T-helper 1 cell treated with Interleukin-12 subunit alpha and Interleukin-12 subunit beta and Interleukin-4 antibody, amounts not matched to agents 30 μg/mL and 1 μg/mL, for 36 hours (primary cell): ENCODE measurements around the gene MYL12A.

ENCODE experiments used
- H3K27ac Mint-ChIP-seq: one replicate; pipeline ENCODE4 v1.8.0; 2021; ENCODE audit warnings: mild to moderate bottlenecking, mixed read lengths
- H3K27me3 Mint-ChIP-seq: one replicate; pipeline ENCODE4 v1.8.0; 2021; ENCODE audit warnings: low read depth, mixed read lengths
- H3K36me3 Mint-ChIP-seq: one replicate; pipeline ENCODE4 v1.8.0; 2021; ENCODE audit warnings: low read depth, mixed read lengths
- H3K4me1 Mint-ChIP-seq: one replicate; pipeline ENCODE4 v1.8.0; 2021; ENCODE audit warnings: low read depth, mixed read lengths
- H3K4me3 Mint-ChIP-seq: one replicate; pipeline ENCODE4 v1.8.0; 2021; ENCODE audit warnings: mild to moderate bottlenecking, moderate library complexity, mixed read lengths
- H3K9me3 Mint-ChIP-seq: one replicate; pipeline ENCODE4 v1.8.0; 2021; ENCODE audit warnings: mixed read lengths

MYL12A gene

GRCh38 chr18:3256693-3257626, 9.4 kb downstream of the MYL12A start:
- Mint-ChIP-seq H3K9me3 (no peaks in the 10 kb centered on the region), H3K27ac (no peak overlapping the region), H3K27me3 (no peaks in the 10 kb centered on the region), H3K36me3 (peaks cover 64% of the 10 kb centered on the region), H3K4me3 (no peak overlapping the region), H3K4me1 (peaks cover 76% of the 10 kb centered on the region)

- no peaks in the 10 kb centered on the region for H3K9me3 Mint-ChIP-seq
- H3K27ac Mint-ChIP-seq, result peak overlapping the region; percentile 81
- H3K27me3 Mint-ChIP-seq, result no peaks in the 10 kb centered on the region
- peaks cover 63% of the 10 kb centered on the region for H3K36me3 Mint-ChIP-seq
- H3K4me1 Mint-ChIP-seq, result peaks cover 74% of the 10 kb centered on the region
- peak overlapping the region; percentile 23 for H3K4me3 Mint-ChIP-seq
Measured at GRCh38 chr18:3257627-3258120, 10.1 kb downstream of the MYL12A start.

- Mint-ChIP-seq H3K9me3 (no peaks in the 10 kb centered on the region), H3K27ac (peak overlapping the region; percentile 99), H3K27me3 (no peaks in the 10 kb centered on the region), H3K36me3 (peaks cover 37% of the 10 kb centered on the region), H3K4me1 (peaks cover 75% of the 10 kb centered on the region), H3K4me3 (peak overlapping the region; percentile 96)
Measured at GRCh38 chr18:3260995-3261372, 13.4 kb downstream of the MYL12A start.

GRCh38 chr18:3261373-3262233, 14.0 kb downstream of the MYL12A start, which contains the start of gene MYL12B:
TSS of gene MYL12B (plus strand) at chr18:3262133. CDS start at chr18:3272899, 10,766 bp downstream.
- peak within 1 kb of the TSS; percentile 96 for H3K4me3 Mint-ChIP-seq
- peaks cover 74% of the 10 kb centered on the region for H3K4me1 Mint-ChIP-seq
- no peaks in the 10 kb centered on the region for H3K27me3 Mint-ChIP-seq
- no peaks in the 10 kb centered on the region for H3K9me3 Mint-ChIP-seq
- peak within 1 kb of the TSS; percentile 99 for H3K27ac Mint-ChIP-seq
- H3K36me3 Mint-ChIP-seq, result peaks cover 36% of the 10 kb centered on the region

- Mint-ChIP-seq H3K27ac (peak overlapping the region; percentile 70), H3K9me3 (no peaks in the 10 kb centered on the region), H3K4me3 (peak overlapping the region; percentile 89), H3K27me3 (no peaks in the 10 kb centered on the region), H3K4me1 (peaks cover 73% of the 10 kb centered on the region), H3K36me3 (peaks cover 27% of the 10 kb centered on the region)
Measured at GRCh38 chr18:3262234-3263131, 14.9 kb downstream of the MYL12A start.

GRCh38 chr18:3263132-3263700, 15.6 kb downstream of the MYL12A start:
- Mint-ChIP-seq H3K4me1 (peaks cover 69% of the 10 kb centered on the region), H3K4me3 (peak overlapping the region; percentile 89), H3K27me3 (no peaks in the 10 kb centered on the region), H3K36me3 (peaks cover 24% of the 10 kb centered on the region), H3K27ac (peak overlapping the region; percentile 70), H3K9me3 (no peaks in the 10 kb centered on the region)

GRCh38 chr18:3264362-3264761, 16.8 kb downstream of the MYL12A start:
- H3K4me1 Mint-ChIP-seq, result peaks cover 70% of the 10 kb centered on the region
- peak overlapping the region; percentile 3 for H3K4me3 Mint-ChIP-seq
- H3K27me3 Mint-ChIP-seq, result no peaks in the 10 kb centered on the region
- H3K9me3 Mint-ChIP-seq, result no peaks in the 10 kb centered on the region
- peaks cover 25% of the 10 kb centered on the region for H3K36me3 Mint-ChIP-seq
- no peak overlapping the region for H3K27ac Mint-ChIP-seq

- Mint-ChIP-seq H3K27me3 (no peaks in the 10 kb centered on the region), H3K36me3 (peaks cover 22% of the 10 kb centered on the region), H3K9me3 (no peaks in the 10 kb centered on the region), H3K4me1 (peaks cover 71% of the 10 kb centered on the region), H3K27ac (no peak overlapping the region), H3K4me3 (no peak overlapping the region)
Measured at GRCh38 chr18:3265564-3266033, 18.0 kb downstream of the MYL12A start.

- peaks cover 18% of the 10 kb centered on the region for H3K36me3 Mint-ChIP-seq
- H3K27me3 Mint-ChIP-seq, result no peaks in the 10 kb centered on the region
- peaks cover 69% of the 10 kb centered on the region for H3K4me1 Mint-ChIP-seq
- H3K4me3 Mint-ChIP-seq, result no peak overlapping the region
- H3K9me3 Mint-ChIP-seq, result no peaks in the 10 kb centered on the region
- H3K27ac Mint-ChIP-seq, result no peak overlapping the region
Measured at GRCh38 chr18:3266062-3266608, 18.5 kb downstream of the MYL12A start.

- H3K4me3 Mint-ChIP-seq, result no peak overlapping the region
- H3K9me3 Mint-ChIP-seq, result no peaks in the 10 kb centered on the region
- peaks cover 17% of the 10 kb centered on the region for H3K36me3 Mint-ChIP-seq
- H3K4me1 Mint-ChIP-seq, result peaks cover 70% of the 10 kb centered on the region
- H3K27me3 Mint-ChIP-seq, result no peaks in the 10 kb centered on the region
- no peak overlapping the region for H3K27ac Mint-ChIP-seq
Measured at GRCh38 chr18:3268306-3268705, 20.7 kb downstream of the MYL12A start.

- H3K4me1 Mint-ChIP-seq, result peaks cover 61% of the 10 kb centered on the region
- H3K4me3 Mint-ChIP-seq, result no peak overlapping the region
- H3K27me3 Mint-ChIP-seq, result no peaks in the 10 kb centered on the region
- H3K9me3 Mint-ChIP-seq, result no peaks in the 10 kb centered on the region
- peaks cover 23% of the 10 kb centered on the region for H3K36me3 Mint-ChIP-seq
- no peak overlapping the region for H3K27ac Mint-ChIP-seq
Measured at GRCh38 chr18:3269241-3269913, 21.8 kb downstream of the MYL12A start.

- Mint-ChIP-seq H3K27ac (no peak overlapping the region), H3K4me3 (no peak overlapping the region), H3K4me1 (peaks cover 57% of the 10 kb centered on the region)
Measured at GRCh38 chr18:3269914-3270299, 22.3 kb downstream of the MYL12A start.

GRCh38 chr18:3273042-3273441, 25.4 kb downstream of the MYL12A start:
- Mint-ChIP-seq H3K4me1 (peaks cover 42% of the 10 kb centered on the region), H3K36me3 (peaks cover 37% of the 10 kb centered on the region), H3K9me3 (no peaks in the 10 kb centered on the region), H3K4me3 (no peak overlapping the region), H3K27ac (no peak overlapping the region), H3K27me3 (no peaks in the 10 kb centered on the region)

More at GRCh38 chr18:3269914-3270299, 22.3 kb downstream of the MYL12A start:
- no peaks in the 10 kb centered on the region for H3K9me3 Mint-ChIP-seq
- no peaks in the 10 kb centered on the region for H3K27me3 Mint-ChIP-seq
- H3K36me3 Mint-ChIP-seq, result peaks cover 26% of the 10 kb centered on the region
